Psoas muscle (tissue), 8 donors: ENCODE results near the gene HIBADH. TPM values are rescaled to one million over a fixed set of nuclear protein-coding genes. Genes with fewer than 3 reads are reported as not detected.

Experiments
- ATAC-seq, 4 donors: fragments of 200-7000 bp; cut with Tn5 transposase; one replicate each; pipeline ENCODE4 v1.9.1; 2020; ENCODE audit warnings: moderate library complexity in 3 of 4, mild to moderate bottlenecking in 2 of 4
- DNase-seq, 2 donors: peaks; one replicate each; pipeline ENCODE4 v3.0.0-alpha.2; 2020
- H3K27ac ChIP-seq: fragments of 200-600 bp; one replicate; pipeline ENCODE4 v1.8.0; 2022
- H3K27me3 ChIP-seq, 3 donors: fragments of 200-600 bp in 1 of 3; one replicate each; pipeline versions ENCODE4 v1.6.1 to v1.8.0; 2013 to 2022; ENCODE audit warnings: low read length in 2 of 3, mild to moderate bottlenecking in 2 of 3, moderate library complexity in 1 of 3; ENCODE audit not compliant: insufficient read depth in 3 of 3
- H3K36me3 ChIP-seq, 2 donors: fragments of 200-600 bp in 1 of 2; one replicate each; pipeline versions ENCODE4 v1.6.1 to v1.8.0; 2013 to 2022; ENCODE audit warnings: low read depth in 1 of 2, mild to moderate bottlenecking in 1 of 2, moderate library complexity in 1 of 2; ENCODE audit not compliant: insufficient read depth in 1 of 2
- H3K4me1 ChIP-seq: fragments of 200-600 bp; one replicate; pipeline ENCODE4 v1.8.0; 2022
- H3K4me3 ChIP-seq: fragments of 200-600 bp; one replicate; pipeline ENCODE4 v1.8.0; 2022; ENCODE audit warnings: mild to moderate bottlenecking
- H3K9me3 ChIP-seq: fragments of 200-600 bp; one replicate; pipeline ENCODE4 v1.8.0; 2022
- WGBS, 3 donors: extraction: QIAGEN DNeasy Blood & Tissue Kit; methylation state at CpG; one replicate each; pipeline versions ENCODE4 v1.1.6 to v1.1.7; 2013; 5-methylcytosine and 5-hydroxymethylcytosine counted together
- intact Hi-C, 2 donors: fragments of 100-400 bp; cut with DNase I; formaldehyde crosslinking; loops; one replicate each; pipeline versions ENCODE4 v1.11.0 to v1.14.2; 2022
- polyA plus RNA-seq, 3 donors: library from polyadenylated mRNA; stranded (reverse); fragments of 200-250 nt; gene quantifications; one replicate each; pipeline ENCODE4 v1.2.3, GENCODE V29; 2013
- total RNA-seq, 4 donors: library from RNA; stranded (reverse); fragmentation: NEBNext Ultra II Directional in 2 of 4; extraction: Animal tissue kit (Norgen Biotek cat#: 25700) in 2 of 4; gene quantifications; one replicate each; pipeline versions ENCODE4 v1.2.1 to v1.2.4, GENCODE V29; 2021 to 2023
- TF ChIP-seq, protein P1 (sequence below): fragments of 200-600 bp; IDR thresholded peaks from one replicate; pipeline ENCODE4 v1.8.0; 2022; ENCODE audit warnings: antibody characterized with exemption
- donor health status: healthy with polysubstance abuse.
- donor health status: DM: no; HTN: no; CAD: no; lungs with moderate emphysema.
- donor health status: Bipolar disorder and iron deficiency.
- donor health status: healthy.
- donor health status: DM: yes; HTN: yes; CAD: no.
- donor health status: DM: no; HTN: no; CAD: no.
- donor health status: DM: no; HTN: no; CAD: no.
- donor health status: DM: yes; HTN: yes; CAD: no.

HIBADH gene
- total and polyA plus RNA-seq, 7 donors: 25.2 to 67.7 (median 44.5) TPM

DNA sequence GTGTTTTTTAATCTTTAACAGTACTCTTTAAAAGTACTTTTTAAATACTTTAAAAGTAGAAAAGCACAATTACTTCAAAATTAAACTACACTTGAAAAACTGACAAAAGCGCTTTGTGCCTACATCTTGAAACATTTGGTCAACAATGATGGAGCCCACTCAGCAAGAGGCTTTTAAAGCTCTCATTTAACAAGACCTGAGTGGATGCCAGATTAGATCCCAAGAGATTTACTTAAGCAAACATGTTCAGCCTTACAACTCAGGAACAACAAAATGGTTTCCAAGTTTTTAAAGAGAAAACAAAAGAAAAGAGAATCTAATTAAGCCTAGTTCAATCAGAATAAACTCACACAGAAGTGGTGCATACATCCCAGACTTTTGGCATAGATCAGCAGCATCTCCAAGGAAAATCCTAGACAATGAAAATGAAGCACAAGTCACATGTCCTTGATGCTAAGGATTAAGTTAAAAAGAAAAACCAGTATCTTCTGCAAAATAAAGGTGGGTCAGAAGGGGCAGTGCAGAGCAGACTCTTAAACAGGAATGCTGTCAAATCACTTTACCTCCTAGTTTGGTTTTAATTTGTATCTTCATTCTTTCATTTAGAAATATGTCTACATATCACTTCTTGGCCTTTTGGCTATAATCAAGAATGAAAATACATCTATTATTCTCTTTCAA is 26.2 kb downstream of the HIBADH start:
- H3K4me1 ChIP-seq: peaks cover 15% of the 10 kb centered on the region
- TF ChIP-seq, protein P1, sequence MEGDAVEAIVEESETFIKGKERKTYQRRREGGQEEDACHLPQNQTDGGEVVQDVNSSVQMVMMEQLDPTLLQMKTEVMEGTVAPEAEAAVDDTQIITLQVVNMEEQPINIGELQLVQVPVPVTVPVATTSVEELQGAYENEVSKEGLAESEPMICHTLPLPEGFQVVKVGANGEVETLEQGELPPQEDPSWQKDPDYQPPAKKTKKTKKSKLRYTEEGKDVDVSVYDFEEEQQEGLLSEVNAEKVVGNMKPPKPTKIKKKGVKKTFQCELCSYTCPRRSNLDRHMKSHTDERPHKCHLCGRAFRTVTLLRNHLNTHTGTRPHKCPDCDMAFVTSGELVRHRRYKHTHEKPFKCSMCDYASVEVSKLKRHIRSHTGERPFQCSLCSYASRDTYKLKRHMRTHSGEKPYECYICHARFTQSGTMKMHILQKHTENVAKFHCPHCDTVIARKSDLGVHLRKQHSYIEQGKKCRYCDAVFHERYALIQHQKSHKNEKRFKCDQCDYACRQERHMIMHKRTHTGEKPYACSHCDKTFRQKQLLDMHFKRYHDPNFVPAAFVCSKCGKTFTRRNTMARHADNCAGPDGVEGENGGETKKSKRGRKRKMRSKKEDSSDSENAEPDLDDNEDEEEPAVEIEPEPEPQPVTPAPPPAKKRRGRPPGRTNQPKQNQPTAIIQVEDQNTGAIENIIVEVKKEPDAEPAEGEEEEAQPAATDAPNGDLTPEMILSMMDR: no peak
- DNase-seq (no peak), ATAC-seq (no peak)
- H3K27me3 ChIP-seq: no peaks in the 10 kb centered on the region
- H3K4me3 ChIP-seq: no peak overlapping the region
- intact Hi-C loops: no loop called here
- peaks cover 0 to 8% of the 10 kb centered on the region in 2 donors for H3K36me3 ChIP-seq
- 84 to 90% (median 85%) methylated on average over 1 of the region's 1 CpG for WGBS, 3 donors
- H3K9me3 ChIP-seq: no peaks in the 10 kb centered on the region
- H3K27ac ChIP-seq: no peak overlapping the region

DNA sequence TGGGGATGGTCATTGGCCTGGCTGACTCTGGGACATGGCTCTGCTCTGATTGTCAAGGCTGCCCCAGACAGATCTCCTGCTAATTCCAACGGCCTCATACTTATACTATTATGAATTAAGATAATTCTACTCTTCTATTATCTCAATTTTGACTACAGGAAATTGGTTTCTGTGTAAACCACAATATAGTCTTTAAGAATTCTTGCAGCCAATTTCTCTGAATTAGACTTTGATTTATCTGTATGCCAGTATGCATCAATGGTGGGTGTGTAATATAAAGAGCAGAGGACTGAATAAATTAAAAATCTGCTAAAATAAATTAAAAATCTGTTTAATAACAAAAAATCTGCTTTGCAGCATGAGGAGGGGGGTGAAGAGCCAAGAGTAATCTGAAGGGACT is 27.0 kb downstream of the HIBADH start:
- Histone ChIP-seq H3K36me3 (peaks cover 0 to 15% of the 10 kb centered on the region in 2 donors), H3K9me3 (no peaks in the 10 kb centered on the region), H3K4me1 (peaks cover 9% of the 10 kb centered on the region), H3K4me3 (no peak overlapping the region), H3K27ac (no peak overlapping the region), H3K27me3 (no peaks in the 10 kb centered on the region)
- TF ChIP-seq, protein P1: no peak
- DNase-seq (no peak), ATAC-seq (no peak)
- WGBS, 3 donors: 86 to 90% (median 89%) methylated on average over 1 of the region's 1 CpG
- intact Hi-C loops: no loop called here

DNA sequence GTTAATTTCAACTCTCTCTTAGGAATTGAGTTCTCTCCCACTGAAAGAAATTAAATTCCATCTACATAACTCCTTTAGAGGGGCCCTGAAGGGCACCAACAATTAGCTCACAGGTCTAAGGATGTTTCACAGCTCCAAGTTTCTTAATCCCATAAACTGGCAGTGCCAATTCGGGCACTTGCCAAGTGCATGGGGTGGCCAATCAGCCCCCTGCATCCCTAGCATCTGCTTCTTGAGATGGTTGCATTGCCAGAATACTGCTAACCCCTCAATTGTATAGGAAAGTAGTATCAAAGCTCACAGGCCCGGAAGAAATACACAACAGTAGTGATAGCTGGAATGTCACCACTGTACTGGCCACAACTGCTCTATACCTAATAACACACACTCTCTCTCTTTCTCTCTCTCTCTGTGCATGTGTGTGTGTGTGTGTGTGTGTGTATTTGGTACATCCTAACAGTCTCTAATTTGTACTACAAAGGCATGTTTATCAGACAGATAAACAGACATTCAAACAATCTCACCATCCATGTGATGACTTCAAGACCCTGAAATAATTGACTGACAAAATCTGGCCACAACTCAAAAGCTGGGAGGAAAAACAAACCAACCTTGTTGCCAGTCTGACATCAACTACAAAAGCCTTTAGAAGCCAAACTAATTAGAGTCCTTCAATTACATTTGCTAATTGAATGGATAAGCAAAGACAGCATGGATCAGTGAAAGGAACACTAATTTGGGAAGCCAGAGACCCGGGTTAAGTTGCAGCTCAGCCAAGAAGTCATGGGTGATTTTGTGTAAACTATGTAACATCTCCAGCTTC is 27.8 kb downstream of the HIBADH start:
- Histone ChIP-seq H3K9me3 (no peaks in the 10 kb centered on the region), H3K27me3 (no peaks in the 10 kb centered on the region), H3K4me1 (peaks cover 7% of the 10 kb centered on the region), H3K4me3 (no peak overlapping the region), H3K36me3 (peaks cover 0 to 20% of the 10 kb centered on the region in 2 donors), H3K27ac (no peak overlapping the region)
- TF ChIP-seq, protein P1: no peak
- ATAC-seq: no peak
- intact Hi-C loops: no loop called here
- DNase-seq: no peak
- 56 to 73% (median 68%) methylated on average over 3 of the region's 3 CpGs for WGBS, 3 donors

DNA sequence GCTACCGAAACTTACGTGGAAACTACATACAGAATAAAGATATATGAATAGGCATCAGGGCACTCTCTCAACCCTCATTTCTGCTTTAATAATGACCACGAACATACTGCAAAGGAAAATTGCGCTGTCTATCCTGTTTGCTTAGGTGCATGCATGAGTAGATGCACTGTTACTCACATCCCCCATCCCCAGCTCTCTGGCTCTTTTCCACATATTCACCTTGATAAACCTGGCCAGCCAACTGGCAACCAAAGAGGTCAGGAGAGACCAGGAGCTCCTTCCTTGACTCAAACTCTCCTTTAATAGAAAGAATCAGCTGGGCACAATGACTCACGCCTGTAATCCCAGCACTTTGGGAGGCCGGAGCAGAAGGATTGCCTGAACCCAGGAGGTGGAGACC is 29.6 kb downstream of the HIBADH start:
- H3K27ac ChIP-seq: no peak overlapping the region
- DNase-seq: no peak
- H3K9me3 ChIP-seq: no peaks in the 10 kb centered on the region
- H3K4me1 ChIP-seq: peaks cover 7% of the 10 kb centered on the region
- no peaks in the 10 kb centered on the region for H3K27me3 ChIP-seq
- H3K4me3 ChIP-seq: no peak overlapping the region
- ATAC-seq: no peak
- intact Hi-C loops: no loop called here
- WGBS, 3 donors: 82 to 88% (median 83%) methylated on average over 6 of the region's 6 CpGs
- peaks cover 0 to 35% of the 10 kb centered on the region in 2 donors for H3K36me3 ChIP-seq
- TF ChIP-seq, protein P1: no peak
